Left ventricle myocardium inferior (tissue), 1 donor: ENCODE results near the gene SBF2. TPM values are rescaled to one million over a fixed set of nuclear protein-coding genes. Genes with fewer than 3 reads are reported as not detected.

Source experiments
- DNase-seq: peaks from one replicate; pipeline ENCODE4 v3.0.0-alpha.2; 2020
- H3K27ac ChIP-seq: fragments of 200-600 bp; replicated peaks from 2 replicates; pipeline ENCODE4 v1.8.0; 2021
- H3K27me3 ChIP-seq: fragments of 200-600 bp; 2 replicates; pipeline ENCODE4 v1.8.0; 2021; ENCODE audit warnings: low read depth
- H3K36me3 ChIP-seq: fragments of 200-600 bp; 2 replicates; pipeline ENCODE4 v1.8.0; 2021
- H3K4me1 ChIP-seq: fragments of 200-600 bp; 2 replicates; pipeline ENCODE4 v1.8.0; 2021
- H3K4me3 ChIP-seq: fragments of 200-600 bp; 2 replicates; pipeline ENCODE4 v1.8.0; 2021; ENCODE audit warnings: mild to moderate bottlenecking, moderate library complexity
- H3K9me3 ChIP-seq: fragments of 200-600 bp; replicated peaks from 2 replicates; pipeline ENCODE4 v1.8.0; 2021
- intact Hi-C: fragments of 100-400 bp; cut with micrococcal nuclease; formaldehyde crosslinking; loops from one replicate; pipeline ENCODE4 v1.11.0; 2022
- total RNA-seq: library from RNA; stranded (reverse); fragmentation: NEBNext Ultra II Directional; extraction: Animal tissue kit (Norgen Biotek cat#: 25700); gene quantifications from one replicate; pipeline ENCODE4 v1.2.1, GENCODE V29; 2021
- TF ChIP-seq, protein P1 (sequence below): fragments of 200-600 bp; IDR thresholded peaks from 2 replicates; pipeline ENCODE4 v1.8.0; 2021; ENCODE audit warnings: antibody characterized with exemption, mild to moderate bottlenecking, borderline replicate concordance
- donor health status: DM: no; HTN: yes; CAD: no; lungs with severe emphysema.

SBF2 gene
- total RNA-seq, 1 donor from 2014 or later: 17.8 TPM

DNA sequence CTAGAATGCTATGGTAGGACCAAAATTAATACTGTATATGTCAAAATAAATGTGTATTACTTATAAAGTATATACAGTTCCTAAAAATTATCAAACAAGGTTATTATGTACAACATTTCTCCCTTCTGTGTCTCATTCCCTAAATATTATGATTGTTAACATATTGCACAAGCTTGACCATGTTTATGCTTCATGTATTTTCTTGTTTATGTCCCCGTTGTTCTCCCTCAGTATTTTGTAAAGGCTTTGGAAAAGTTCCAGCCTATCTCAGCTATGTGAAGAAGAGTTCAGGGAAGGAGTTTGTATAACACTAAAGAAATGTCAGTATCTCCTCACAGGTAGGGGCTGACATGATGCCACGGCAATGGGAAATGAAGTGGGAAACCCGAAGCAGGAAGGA lies 30.5 kb upstream of the SBF2 start:
- TF ChIP-seq, protein P1, sequence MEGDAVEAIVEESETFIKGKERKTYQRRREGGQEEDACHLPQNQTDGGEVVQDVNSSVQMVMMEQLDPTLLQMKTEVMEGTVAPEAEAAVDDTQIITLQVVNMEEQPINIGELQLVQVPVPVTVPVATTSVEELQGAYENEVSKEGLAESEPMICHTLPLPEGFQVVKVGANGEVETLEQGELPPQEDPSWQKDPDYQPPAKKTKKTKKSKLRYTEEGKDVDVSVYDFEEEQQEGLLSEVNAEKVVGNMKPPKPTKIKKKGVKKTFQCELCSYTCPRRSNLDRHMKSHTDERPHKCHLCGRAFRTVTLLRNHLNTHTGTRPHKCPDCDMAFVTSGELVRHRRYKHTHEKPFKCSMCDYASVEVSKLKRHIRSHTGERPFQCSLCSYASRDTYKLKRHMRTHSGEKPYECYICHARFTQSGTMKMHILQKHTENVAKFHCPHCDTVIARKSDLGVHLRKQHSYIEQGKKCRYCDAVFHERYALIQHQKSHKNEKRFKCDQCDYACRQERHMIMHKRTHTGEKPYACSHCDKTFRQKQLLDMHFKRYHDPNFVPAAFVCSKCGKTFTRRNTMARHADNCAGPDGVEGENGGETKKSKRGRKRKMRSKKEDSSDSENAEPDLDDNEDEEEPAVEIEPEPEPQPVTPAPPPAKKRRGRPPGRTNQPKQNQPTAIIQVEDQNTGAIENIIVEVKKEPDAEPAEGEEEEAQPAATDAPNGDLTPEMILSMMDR: no peak
- no peak overlapping the region for H3K4me3 ChIP-seq
- H3K9me3 ChIP-seq: peaks cover 6% of the 10 kb centered on the region
- DNase-seq: no peak
- intact Hi-C loops: loop anchor here (10.0 kb wide), 2 partner anchors 350 to 460 kb away; no protein-coding TSS in a partner anchor
- peak overlapping the region; percentile 64 for H3K27ac ChIP-seq
- no peaks in the 10 kb centered on the region for H3K36me3 ChIP-seq
- peaks cover 60% of the 10 kb centered on the region for H3K4me1 ChIP-seq
- no peaks in the 10 kb centered on the region for H3K27me3 ChIP-seq

- Histone ChIP-seq H3K4me3 (no peak overlapping the region), H3K27me3 (no peaks in the 10 kb centered on the region), H3K4me1 (peaks cover 58% of the 10 kb centered on the region), H3K27ac (no peak overlapping the region), H3K36me3 (no peaks in the 10 kb centered on the region), H3K9me3 (peaks cover 6% of the 10 kb centered on the region)
- DNase-seq: no peak
- intact Hi-C loops: loop anchor here (10.0 kb wide), 2 partner anchors 349 to 459 kb away; no protein-coding TSS in a partner anchor
- TF ChIP-seq, protein P1: no peak
Measured at GRCh38 chr11:10323793-10324170, 29.8 kb upstream of the SBF2 start.

DNA sequence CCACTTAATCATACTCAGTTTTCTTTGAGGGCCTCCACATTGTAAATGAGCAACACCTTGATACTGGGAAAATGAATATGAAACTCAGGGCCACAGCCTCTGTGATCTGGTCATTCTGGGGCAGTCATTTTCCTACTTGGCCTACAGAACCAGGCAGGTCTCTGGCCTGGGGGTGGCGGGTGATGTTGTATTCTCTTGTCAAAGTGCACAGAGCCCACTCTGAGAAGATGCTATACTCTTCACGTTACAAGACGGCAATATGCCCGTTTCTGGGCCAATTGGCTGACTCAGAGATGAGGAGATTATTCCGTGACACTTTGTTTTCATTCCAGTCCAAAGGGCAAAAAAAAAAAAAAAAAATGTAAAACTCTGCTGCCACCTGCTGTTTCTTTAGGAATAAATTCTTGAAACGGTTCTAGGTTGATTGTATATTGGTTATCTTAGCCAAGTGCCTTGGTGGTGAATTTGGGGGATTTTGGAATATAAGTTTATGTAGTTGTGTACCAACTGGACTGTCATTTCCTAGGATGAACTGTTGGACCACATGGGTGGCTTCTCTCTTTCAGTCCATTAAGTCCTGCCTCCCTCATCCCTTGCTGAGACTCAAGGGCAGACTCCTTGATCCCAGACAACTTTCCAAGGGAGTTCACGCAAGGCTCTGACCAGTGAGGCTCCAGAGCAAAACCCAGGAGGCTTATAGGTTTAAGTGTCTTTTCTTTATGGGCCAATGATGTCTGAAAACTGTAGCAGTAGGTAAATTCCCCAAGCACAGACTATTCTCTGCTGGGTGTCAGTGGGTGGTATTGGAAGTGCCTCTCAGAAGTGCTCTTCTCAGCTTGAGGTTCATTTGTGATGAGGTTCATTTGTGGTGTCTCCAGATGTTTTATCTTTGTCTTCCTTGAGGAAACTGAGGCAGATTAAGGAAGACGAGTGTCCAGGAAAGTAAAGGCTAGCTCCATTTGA lies 29.1 kb upstream of the SBF2 start:
- Histone ChIP-seq H3K27ac (peak overlapping the region; percentile 48), H3K9me3 (peaks cover 6% of the 10 kb centered on the region), H3K4me3 (peak overlapping the region; percentile 11), H3K36me3 (no peaks in the 10 kb centered on the region), H3K4me1 (peaks cover 58% of the 10 kb centered on the region), H3K27me3 (no peaks in the 10 kb centered on the region)
- TF ChIP-seq, protein P1: peak; percentile 64
- peak; percentile 24 for DNase-seq
- intact Hi-C loops: loop anchor here (10.0 kb wide), 2 partner anchors 348 to 458 kb away; no protein-coding TSS in a partner anchor

- Histone ChIP-seq H3K36me3 (no peaks in the 10 kb centered on the region), H3K4me1 (peaks cover 56% of the 10 kb centered on the region), H3K4me3 (no peak overlapping the region), H3K27me3 (no peaks in the 10 kb centered on the region), H3K27ac (peak overlapping the region; percentile 48), H3K9me3 (peaks cover under 1% of the 10 kb centered on the region)
- no peak for DNase-seq
- intact Hi-C loops: loop anchor here (10.0 kb wide), 2 partner anchors 348 to 458 kb away; no protein-coding TSS in a partner anchor
- TF ChIP-seq, protein P1: no peak
Measured at GRCh38 chr11:10322401-10322800, 28.4 kb upstream of the SBF2 start.

GRCh38 chr11:10320736-10321465 lies 26.9 kb upstream of the SBF2 start:
- intact Hi-C loops: loop anchor here (10.0 kb wide), 2 partner anchors 346 to 456 kb away; no protein-coding TSS in a partner anchor
- Histone ChIP-seq H3K4me3 (no peak overlapping the region), H3K9me3 (no peaks in the 10 kb centered on the region), H3K27me3 (no peaks in the 10 kb centered on the region), H3K36me3 (no peaks in the 10 kb centered on the region), H3K4me1 (peaks cover 47% of the 10 kb centered on the region), H3K27ac (no peak overlapping the region)
- TF ChIP-seq, protein P1: no peak
- no peak for DNase-seq
